GM19372 (cell line): ENCODE results near the gene MT1A.
A peak's percentile ranks its signal among the peaks of the same experiment; 100 is the strongest.
"Not testable (repeated sequence)": the region's sequence is repeated elsewhere in the genome, so short reads cannot be mapped to it uniquely, and the experiment has no call there.

Experiments used
- ATAC-seq: cut with Tn5 transposase; IDR thresholded peaks from one replicate; pipeline ENCODE4 v1.9.1; 2021; ENCODE audit warnings: mild to moderate bottlenecking, low read depth, moderate library complexity; ENCODE audit not compliant: unreplicated experiment

Gene MT1A

DNA sequence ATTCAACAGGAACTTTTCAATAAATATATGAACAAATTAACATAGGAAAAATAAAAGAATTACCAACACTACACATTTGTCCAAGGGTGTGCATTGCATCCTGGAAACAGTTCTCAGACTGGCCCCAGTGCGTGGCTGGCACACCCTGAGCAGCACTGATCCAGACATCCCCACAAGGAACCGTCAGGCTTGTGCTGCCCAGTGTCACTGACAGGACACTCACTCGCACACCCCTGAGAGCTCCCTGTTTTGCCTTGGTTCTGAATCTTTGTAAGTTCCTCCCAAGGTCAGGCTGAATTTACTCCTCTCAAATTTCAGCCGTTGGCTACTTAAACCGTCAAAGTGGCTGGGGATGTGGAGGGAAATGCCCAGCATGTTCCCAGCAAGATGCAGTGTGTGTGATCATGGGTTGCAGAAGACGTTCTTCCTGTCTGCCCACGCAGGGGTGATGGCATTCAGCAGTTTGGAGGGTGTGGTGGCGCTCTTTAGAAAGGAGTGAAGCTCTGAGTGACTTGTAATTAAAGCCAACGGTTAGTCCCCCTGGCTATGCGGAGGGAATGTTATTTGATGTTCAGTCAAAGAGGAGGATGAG lies 28.4 kb upstream of the MT1A start:
- ATAC-seq: no peak

DNA sequence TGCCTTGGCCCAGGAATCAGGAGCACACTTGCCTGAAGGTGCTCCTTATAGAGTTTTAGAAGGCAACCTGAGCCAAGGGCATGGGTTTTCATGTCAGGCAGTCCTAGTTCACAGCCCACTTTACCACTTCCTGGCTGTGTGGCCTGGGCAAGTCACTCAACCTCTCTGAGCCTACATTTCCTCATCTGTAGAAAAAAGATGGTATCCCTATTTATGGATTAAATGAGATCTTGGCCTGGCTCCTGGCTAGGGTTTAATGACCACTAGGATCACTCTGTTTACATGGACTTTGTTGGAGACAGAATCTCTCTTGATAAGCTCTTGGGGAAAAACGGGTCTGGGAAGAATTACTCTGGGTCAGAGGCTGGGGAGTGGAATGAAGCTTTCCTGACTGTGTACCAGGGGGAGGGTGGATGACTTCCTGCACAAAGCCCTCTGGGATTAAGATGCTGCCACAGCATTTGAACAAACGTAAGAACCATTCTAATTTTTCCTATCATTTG lies 27.8 kb upstream of the MT1A start:
- no peak for ATAC-seq

DNA sequence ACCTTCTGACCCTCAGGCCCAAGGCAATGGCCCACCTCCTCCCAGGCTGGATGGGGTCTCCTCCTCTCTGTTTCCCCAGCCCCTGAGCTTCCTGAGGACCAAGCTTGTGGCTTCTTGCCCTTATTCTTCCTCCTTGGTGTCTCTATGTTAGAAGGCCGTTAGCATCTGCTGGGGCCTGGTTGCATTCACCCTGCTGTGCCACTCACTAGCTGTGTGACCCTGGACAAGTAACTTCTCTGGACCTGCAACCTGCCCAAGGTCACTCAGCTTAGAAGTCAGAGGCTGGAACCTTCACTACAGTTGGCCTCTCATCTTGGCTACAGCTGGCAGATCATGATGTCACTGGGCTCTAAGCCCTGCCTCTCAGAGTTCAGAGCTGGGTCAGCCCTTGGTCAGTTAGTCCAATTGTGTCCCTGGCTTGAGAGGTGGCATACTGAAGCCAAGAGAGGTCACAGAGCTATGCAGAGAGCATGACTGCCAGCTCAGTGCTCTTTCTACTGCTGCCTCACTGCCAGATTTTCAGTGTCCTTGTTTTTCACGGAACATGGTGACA lies 27.1 kb upstream of the MT1A start:
- no peak for ATAC-seq

DNA sequence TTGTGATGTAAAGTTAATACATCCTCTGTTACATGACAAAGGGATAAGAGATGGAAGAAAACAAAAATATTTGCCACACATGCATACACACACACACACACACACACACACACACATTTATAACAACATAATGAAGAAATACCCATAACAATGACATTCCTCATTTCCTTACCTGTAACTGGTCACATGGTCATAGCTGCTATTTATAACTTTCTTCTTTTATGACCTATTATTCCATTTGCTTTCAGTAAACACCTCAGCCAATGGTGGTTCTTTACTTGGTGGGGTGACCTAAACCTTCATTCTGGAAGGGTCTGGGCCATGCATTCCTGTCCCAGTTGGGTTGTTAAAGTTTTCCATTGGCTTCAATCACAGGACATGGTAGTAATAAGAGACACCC lies 24.8 kb upstream of the MT1A start:
- ATAC-seq: no peak

DNA sequence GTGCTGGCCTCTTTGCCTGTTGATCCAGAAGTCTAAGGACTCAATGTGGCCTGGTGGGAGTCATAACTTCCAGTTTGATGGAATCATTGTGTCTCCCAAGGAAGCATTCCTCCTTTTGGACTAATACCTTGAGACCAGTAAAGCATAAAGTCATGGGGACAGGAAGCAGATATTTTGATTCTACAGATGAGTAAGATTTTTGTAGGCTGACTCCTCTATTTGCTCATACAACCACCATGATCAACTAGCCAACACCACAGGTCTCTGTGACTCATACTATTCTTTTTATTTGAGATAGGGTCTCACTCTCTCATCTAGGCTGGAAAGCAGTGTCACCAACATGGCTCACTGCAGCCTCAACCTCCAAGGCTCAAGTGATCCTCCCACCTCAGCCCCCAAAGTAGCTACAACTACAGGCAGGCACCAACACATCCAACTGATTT lies 23.9 kb upstream of the MT1A start:
- no peak for ATAC-seq

DNA sequence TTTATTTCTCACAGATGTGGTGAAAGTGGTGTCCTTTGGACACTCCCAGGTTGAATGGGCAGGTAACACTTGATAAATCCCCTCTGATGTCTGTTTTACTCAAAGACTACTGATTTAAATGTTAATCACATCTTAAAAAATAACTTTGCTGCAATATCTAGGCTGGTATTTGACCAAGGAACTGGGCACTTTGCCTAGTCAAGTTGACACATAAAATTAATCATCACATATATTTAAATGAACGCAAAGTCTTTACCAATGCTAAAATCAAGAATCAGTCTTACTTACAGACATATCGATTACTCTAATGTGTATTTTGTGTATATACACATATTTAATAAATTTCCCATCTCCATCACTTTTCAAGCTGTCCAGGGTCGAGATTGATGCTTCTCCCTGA lies 23.1 kb upstream of the MT1A start:
- ATAC-seq: no peak

DNA sequence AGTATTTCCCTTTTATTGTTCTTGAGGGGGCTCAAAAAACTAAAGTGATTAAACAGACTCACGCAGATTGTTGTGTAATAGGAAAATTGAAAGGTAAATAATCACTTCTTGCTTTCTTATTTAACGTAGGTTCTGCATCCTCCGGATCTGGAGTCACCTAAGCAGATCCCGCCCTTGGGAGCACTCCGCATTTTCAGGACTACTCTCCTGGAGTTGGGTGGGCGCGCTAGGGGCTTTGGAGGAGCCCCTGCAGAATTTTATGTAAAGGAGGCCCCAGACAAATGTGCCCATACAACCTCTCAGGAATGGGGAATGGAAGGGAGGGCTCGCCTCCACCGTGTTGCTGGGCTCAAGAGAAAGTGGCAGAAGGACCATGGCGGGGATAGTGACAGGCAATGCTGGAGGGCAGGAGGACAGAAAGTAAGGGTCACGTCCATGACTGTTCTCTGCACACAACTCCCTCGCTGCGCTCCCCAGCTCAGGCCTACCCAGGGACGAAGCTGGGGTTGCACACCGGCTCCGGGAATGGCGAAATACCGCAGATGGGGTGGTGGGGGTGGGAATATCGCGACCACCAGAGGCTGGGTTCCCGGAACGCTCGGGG lies 21.8 kb upstream of the MT1A start:
- ATAC-seq: no peak

DNA sequence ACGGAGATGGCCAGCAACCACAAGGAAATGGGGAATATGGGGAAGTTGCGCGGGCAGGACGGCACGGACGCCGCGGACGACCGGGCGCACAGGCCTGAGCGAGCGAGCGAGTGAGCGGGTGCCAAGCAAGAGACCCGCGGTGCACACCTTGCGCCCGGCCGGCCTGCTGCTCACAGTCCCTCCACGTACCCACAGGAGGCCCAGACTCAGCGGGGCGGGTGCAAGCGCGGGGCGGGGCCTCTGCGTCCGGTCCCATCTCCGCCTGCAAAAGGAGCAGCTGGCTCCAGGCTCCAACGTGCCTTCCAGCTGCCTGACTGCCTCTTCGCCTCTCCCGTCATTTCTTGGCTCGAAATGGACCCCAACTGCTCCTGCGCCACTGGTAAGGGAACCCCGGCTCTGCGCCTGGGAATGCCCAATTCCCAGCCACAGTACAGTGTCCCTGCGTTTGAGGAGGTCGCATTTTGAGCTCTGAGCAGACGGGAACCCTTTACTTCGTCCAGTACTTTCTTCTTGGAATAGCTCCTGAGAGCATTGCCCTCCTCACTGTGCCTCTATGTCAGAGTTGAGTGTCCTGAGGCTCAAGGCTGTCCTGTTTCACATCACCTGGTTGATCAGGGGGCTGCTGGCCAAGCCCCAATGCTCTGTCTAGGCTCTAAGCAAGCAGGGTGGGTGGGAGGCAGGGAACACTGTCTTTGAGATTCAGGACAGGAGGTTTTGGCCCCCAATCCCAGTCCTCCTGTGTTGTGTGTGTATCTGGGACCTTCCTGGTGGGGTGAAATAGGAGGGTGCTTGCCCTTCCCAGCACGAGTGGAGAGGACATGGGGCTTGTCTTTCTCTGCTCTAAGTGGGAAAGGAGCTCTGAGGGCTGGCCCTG lies 21.0 kb upstream of the MT1A start:
- no peak for ATAC-seq

DNA sequence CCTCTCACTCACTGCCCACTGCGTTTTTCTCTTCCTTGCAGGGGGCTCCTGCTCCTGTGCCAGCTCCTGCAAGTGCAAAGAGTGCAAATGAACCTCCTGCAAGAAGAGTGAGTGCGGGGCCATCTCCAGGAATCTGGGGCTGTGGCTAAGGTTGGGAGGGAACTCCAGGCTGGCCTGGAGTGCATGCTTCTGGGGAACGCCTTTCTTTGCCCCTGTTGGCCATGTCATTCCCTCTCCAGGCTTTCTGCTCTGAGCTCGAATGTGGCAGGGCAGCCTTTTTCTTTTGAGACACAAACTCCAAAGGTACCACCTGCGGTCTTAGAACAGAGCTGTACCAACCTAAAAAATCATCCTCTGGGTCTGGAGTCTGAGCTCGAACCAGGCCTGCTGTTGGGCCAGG lies 20.3 kb upstream of the MT1A start:
- ATAC-seq: no peak

DNA sequence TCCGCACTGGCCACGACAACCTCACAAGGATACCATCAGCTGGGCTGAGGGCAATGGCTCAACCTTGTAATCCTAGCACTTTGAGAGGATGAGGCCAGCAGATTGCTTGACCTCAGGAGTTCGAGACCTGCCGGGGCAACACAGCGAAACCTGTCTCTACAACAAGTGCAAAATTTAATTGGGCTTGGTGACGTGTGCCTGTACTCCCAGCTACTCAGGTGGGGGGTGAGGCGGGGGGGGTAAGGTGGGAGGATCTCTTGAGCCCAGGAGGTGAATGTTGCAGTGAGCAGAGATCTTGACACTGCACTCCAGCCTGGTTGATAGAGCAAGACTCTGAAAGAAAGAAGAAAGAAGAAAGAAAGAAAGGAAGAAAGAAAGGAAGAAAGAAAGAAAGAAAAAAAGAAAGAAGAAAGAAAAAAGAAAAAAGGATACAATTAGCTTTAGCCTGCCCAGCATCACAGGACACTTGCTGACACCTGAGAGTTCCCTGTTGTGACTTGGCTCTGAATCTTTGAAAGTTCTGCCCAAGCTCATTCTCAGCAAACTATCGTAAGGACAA lies 18.0 kb upstream of the MT1A start:
- no peak for ATAC-seq

DNA sequence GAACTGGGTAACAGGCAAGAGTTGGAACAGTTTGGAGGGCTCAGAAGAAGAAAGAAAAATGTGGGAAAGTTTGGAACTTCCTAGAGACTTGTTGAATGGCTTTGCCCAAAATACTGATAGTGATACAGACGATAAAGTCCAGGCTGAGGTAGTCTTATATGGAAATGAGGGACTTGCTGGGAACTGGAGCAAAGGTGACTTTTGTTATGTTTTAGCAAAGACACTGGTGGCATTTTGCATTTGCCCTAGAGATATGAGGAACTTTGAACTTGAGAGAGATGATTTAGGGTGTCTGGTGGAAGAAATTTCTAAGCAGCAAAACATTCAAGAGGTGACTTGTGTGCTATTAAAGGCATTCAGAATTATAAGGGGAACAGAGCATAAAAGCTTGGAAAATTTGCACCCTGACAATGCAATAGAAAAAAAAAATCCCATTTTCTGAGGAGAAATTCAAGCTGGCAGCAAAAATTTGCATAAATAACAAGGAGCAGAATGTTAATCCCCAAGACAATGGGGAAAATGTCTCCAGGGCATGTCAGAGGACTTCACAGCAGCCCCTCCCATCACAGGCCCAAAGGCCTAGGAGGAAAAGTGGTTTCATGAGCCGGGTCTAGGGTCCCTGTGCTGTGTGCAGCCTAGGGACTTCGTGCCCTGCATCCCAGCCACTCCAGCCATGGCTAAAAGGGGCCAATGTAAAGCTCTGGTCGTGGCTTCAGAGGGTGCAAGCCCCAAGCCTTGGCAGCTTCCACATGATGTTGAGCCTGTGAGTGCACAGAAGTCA lies 16.6 kb upstream of the MT1A start:
- not testable (repeated sequence) for ATAC-seq

DNA sequence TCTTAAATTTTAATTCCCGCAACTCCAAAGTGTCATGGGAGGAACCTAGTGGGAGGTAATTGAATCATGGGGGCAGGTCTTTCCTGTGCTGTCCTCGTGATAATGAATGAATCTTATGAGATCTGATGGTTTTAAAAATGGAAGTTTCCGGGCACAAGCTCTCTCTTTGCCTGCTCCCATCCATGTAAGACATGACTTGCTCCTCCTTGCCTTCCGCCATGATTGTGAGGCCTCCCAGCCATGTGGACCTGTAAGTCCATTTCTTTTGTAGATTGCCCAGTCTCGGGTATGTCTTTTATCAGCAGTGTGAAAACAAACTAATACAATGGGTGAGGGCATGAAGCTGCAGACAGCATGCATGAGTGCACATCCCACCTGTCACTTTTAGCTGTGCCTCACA lies 15.3 kb upstream of the MT1A start:
- not testable (repeated sequence) for ATAC-seq

DNA sequence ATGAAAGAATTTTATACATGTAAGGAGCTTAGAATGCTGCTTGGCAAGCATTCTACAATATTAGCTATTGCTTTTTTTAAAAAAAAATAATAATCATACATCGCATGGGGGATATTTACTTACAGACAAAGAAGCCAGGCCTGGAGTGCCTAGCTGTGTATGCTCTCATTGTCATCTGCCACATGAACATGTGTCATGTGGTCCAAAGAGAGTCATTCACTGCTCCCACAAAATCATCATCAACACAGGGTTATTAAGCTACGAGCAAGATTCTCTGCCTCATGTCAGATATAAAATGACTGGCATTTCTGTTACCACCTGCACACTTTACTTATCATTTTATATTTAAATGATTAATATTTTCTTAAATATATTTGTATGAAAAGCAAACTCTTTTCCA lies 14.8 kb upstream of the MT1A start:
- ATAC-seq: no peak

DNA sequence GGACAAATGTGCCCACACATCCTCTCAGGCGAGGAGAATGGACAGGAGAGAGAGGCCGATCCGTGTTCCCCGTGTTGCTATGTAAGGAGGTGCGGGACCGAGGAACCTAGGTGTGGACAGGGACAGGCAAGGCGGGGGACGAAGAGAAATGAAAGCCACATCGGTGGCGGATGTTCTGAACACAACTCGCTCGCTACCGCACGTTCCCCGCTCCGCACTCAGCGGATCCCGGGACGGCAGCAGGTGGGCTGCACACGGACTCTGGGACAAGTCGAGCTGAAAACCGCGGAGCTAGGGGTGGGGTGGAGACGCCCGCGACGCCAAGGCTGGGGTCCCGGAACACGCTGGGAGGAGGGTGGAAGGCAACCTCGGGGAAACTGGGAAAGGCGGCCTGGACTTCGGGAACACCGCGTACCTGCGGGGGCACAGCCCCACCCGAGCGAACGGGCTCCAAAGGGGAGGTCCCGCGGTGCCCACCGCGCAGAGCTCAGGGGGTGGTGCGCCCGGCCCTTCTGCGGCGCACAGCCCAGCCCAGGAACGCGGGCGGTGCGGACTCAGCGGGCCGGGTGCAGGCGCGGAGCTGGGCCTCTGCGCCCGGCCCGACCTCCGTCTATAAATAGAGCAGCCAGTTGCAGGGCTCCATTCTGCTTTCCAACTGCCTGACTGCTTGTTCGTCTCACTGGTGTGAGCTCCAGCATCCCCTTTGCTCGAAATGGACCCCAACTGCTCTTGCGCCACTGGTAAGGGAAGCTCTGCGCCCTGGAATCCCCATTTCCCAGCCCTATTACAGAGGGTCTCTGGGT lies 13.1 kb upstream of the MT1A start, which contains the start of gene MT1E:
Gene MT1E, plus strand, starts transcription at position 642 of the 803 bp plus-strand sequence. Its CDS starts 71 bp downstream, at position 713.
- peak; percentile 63 for ATAC-seq

DNA sequence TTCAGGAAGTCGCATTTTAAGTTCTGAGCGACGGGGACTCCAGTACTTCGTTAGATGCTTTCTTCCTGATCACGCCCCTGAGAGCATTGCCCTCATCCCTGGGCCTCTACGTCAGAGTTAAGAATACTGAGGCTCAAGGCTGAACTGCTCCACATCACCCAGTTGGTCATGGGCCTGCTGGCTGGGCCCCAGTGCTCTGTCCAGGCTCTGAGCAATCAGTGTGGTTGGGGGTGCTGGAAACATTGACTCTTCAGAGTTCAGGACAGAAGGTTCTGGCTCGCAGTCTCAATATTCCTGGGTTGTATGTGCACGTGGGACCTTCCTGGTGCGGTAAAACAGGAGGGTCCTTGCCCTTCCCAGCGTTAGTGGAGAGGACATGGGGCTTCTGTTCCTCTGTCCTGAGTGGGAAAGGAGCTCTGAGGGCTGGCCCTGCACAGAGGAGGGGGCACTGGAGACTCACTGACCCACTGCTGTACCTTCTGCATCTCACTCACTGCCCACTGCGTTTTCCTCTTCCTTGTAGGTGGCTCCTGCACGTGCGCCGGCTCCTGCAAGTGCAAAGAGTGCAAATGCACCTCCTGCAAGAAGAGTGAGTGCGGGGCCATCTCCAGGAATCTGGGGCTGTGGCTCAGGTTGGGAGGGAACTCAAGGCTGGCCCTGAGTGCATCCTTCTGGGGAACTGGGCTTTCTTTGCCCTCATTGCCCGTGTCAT lies 12.4 kb upstream of the MT1A start:
- ATAC-seq: peak; percentile 7

DNA sequence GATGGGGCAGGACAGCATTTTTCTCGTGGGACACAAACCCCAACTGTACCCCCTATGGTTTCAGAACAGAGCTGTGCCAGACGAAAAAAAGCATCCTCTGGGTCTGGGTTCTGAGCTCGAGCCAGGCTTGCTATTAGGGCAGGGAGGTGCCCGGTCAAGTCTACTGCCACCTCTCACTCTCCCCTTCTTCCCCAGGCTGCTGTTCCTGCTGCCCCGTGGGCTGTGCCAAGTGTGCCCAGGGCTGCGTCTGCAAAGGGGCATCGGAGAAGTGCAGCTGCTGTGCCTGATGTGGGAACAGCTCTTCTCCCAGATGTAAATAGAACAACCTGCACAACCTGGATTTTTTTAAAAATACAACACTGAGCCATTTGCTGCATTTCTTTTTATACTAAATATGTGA lies 11.8 kb upstream of the MT1A start:
- ATAC-seq: no peak

DNA sequence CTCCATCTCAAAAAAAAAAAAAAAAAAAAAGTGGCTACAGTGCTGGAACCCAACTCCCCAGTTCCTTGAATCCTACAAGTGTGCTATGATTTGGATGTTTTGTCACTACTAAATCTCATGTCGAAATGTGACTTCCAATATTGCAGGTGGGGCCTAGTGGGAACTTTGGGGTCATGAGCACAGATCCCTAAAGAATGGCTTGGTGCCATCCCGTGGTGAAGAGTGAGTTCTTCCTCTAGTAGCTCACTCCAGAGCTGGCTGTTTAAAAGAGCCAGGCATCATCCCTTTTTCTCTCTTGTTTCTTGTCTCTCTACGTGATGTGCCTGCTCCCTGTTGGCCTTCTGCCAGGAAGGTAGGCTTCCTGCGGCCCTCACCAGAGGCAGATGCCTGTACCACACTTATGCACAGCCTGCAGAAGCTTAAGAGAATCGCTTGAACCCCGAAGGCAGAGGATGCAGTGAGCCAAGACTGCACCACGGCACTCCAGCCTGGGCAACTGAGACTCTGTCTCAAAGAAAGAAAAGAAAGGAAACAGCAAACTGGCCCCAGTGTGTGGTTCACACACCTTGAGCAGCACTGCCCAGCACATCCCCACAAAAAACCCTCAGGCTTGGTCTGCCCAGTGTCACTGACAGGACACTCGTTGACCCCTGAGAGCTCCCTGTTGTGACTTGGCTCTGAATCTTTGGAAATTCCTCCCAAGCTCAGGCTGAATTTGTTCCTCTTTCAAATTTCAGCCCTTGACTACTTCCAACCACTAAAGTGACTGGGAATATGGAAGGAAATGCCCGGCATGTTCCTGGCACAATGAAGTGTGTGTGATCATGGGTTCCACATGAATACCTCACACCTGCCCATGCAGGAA lies 9.7 kb upstream of the MT1A start:
- no peak for ATAC-seq

DNA sequence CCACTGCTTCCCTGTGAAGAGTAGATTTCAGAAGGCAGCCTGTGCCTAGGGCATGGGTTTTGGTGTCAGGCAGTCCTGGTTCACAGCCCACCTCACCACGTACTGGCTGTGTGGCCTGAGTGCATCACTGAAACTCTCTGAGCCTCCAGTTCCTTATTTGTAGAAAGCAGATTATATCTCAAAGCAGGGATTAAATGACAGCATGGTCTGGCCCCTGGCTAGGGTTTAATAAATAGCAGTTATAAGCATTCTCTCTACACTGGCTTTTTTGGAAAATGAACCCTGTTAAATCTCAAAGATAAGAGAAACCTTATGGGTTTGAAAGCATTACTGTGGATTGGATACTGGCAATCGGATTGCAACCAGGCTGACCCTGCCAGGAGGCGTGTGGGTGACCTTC lies 8.9 kb upstream of the MT1A start:
- ATAC-seq: no peak
